HuH-7.5 (cell line): ENCODE measurements around the gene DDAH2.

Source experiments
- DNase-seq: peaks from one replicate; pipeline ENCODE4 v3.0.0; 2011; ENCODE audit warnings: low spot score

DDAH2 gene

GRCh38 chr6:31732029-31732428 lies 2.9 kb upstream of the DDAH2 start:
- DNase-seq = no peak

- no peak for DNase-seq
Observed at GRCh38 chr6:31730631-31731086, 1.6 kb upstream of the DDAH2 start.

- DNase-seq = peak; percentile 60
Observed at GRCh38 chr6:31729979-31730630, 1.0 kb upstream of the DDAH2 start.

GRCh38 chr6:31729515-31729978 lies 448 bp upstream of the DDAH2 start:
- DNase-seq = peak; percentile 86

- DNase-seq = no peak
Observed at GRCh38 chr6:31727717-31728671, 1.1 kb downstream of the DDAH2 start.

- DNase-seq = no peak
Observed at GRCh38 chr6:31727034-31727716, 1.9 kb downstream of the DDAH2 start.

- no peak for DNase-seq
Observed at GRCh38 chr6:31725502-31726350, 3.4 kb downstream of the DDAH2 start.

- no peak for DNase-seq
Observed at GRCh38 chr6:31723980-31724691, 5.0 kb downstream of the DDAH2 start.

- DNase-seq = no peak
Observed at GRCh38 chr6:31723245-31723979, 5.7 kb downstream of the DDAH2 start, which contains the start of gene MPIG6B. TSS of gene MPIG6B (plus strand) at chr6:31723373. CDS start at chr6:31723384, 11 bp downstream.

- no peak for DNase-seq
Observed at GRCh38 chr6:31722173-31722572, 6.9 kb downstream of the DDAH2 start.

GRCh38 chr6:31721351-31722020 lies 7.6 kb downstream of the DDAH2 start, which contains the start of gene LY6G6C:
TSS of gene LY6G6C (minus strand) at chr6:31721746. CDS start at chr6:31721679, 67 bp downstream.
- DNase-seq = no peak

- no peak for DNase-seq
Observed at GRCh38 chr6:31720196-31720770, 8.8 kb downstream of the DDAH2 start.

- no peak for DNase-seq
Observed at GRCh38 chr6:31719001-31719400, 10.1 kb downstream of the DDAH2 start.

- DNase-seq = no peak
Observed at GRCh38 chr6:31718265-31718664, 10.8 kb downstream of the DDAH2 start.

GRCh38 chr6:31717499-31718222 lies 11.4 kb downstream of the DDAH2 start:
- DNase-seq = peak; percentile 39

GRCh38 chr6:31715022-31715958 lies 13.8 kb downstream of the DDAH2 start, which contains the start of gene LY6G6D:
TSS of gene LY6G6D (plus strand) at chr6:31715348. CDS start at chr6:31715356, 8 bp downstream.
- no peak for DNase-seq
